ENCODE results near the gene HMCN2. TPM values are rescaled to one million over a fixed set of nuclear protein-coding genes. Genes with fewer than 3 reads are reported as not detected.

The HMCN2 gene
- total and polyA plus RNA-seq, 2 donors (not counting 3 experiments of a cell fraction or from before 2014, with no cell fraction given): 0.04 to 0.24 TPM

DNA sequence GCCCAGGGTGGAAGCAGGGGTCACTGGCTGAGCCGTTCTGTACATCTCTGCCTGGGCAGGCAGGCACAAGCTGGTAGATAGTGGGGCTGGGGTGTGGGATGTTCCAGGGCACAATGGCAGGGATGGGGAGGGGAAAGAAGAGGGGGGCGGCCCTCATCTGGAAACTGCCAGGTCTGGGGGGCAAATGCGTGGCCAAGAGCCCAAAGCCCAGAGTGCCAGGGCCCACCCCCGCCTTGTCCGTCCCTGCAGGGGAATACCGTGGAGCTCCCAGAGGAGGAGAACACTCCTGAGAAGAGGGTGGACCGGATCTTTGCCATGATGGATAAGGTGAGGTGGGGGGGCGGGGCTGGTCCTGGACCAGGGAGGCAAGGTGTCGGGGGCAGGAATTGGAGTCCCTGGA, 42.7 kb upstream of the HMCN2 start:
- no peak overlapping the region for H3K4me2 ChIP-seq (ENCODE audit: insufficient read depth, low read length)
- no peak overlapping the region for H3K27ac ChIP-seq (ENCODE audit: insufficient read depth, low read depth, low read length)
- FAIRE-seq: no peak
- no peaks in the 10 kb centered on the region for H3K9me1 ChIP-seq (replicated peaks; ENCODE audit: control insufficient read depth, extremely low read depth, insufficient read depth, low read length)
- H2AFZ ChIP-seq (ENCODE audit: low read depth, low read length): no peak overlapping the region
- H3K9ac ChIP-seq (replicated peaks; ENCODE audit: extremely low read depth, insufficient read depth, low read length): no peak overlapping the region
- DNase-seq (ENCODE audit: low read depth, low spot score): no peak
- BruUV-seq (replicated peaks): no TSS peak
- H3K4me3 ChIP-seq (replicated peaks in 1 of 3; ENCODE audit: insufficient read depth in 1 of 3, low read depth in 1 of 3, low read length in 3 of 3): no peak overlapping the region
- H3K79me2 ChIP-seq (ENCODE audit: control insufficient read depth, insufficient read depth, low read length): no peaks in the 10 kb centered on the region
- no peaks in the 10 kb centered on the region for H4K20me1 ChIP-seq (replicated peaks; ENCODE audit: control insufficient read depth, extremely low read depth, insufficient read depth, low read length)
- CTCF ChIA-PET: interaction anchor here (1.3 kb wide), 1 partner anchor 13 kb away, joined by 8 read pairs; no protein-coding TSS in a partner anchor
- no peaks in the 10 kb centered on the region for H3K9me3 ChIP-seq (replicated peaks; ENCODE audit: control insufficient read depth, insufficient read depth, low read length)
- dilution Hi-C loops (cut with MboI; ENCODE audit: extremely low pct_ligation_motif_present, low sequenced_read_pairs): no loop called here
- H3K4me1 ChIP-seq (ENCODE audit: control insufficient read depth, extremely low read depth, insufficient read depth, low read length): no peaks in the 10 kb centered on the region
- peaks cover 1 to 7% of the 10 kb centered on the region in 2 experiments for H3K36me3 ChIP-seq (ENCODE audit: control insufficient read depth in 2 of 2, extremely low read depth in 1 of 2, insufficient read depth in 2 of 2, low read length in 2 of 2)
- H3K27me3 ChIP-seq (ENCODE audit: control insufficient read depth in 2 of 2, insufficient read depth in 2 of 2, low read length in 2 of 2): no peaks in the 10 kb centered on the region
- TF ChIP-seq, protein P1, sequence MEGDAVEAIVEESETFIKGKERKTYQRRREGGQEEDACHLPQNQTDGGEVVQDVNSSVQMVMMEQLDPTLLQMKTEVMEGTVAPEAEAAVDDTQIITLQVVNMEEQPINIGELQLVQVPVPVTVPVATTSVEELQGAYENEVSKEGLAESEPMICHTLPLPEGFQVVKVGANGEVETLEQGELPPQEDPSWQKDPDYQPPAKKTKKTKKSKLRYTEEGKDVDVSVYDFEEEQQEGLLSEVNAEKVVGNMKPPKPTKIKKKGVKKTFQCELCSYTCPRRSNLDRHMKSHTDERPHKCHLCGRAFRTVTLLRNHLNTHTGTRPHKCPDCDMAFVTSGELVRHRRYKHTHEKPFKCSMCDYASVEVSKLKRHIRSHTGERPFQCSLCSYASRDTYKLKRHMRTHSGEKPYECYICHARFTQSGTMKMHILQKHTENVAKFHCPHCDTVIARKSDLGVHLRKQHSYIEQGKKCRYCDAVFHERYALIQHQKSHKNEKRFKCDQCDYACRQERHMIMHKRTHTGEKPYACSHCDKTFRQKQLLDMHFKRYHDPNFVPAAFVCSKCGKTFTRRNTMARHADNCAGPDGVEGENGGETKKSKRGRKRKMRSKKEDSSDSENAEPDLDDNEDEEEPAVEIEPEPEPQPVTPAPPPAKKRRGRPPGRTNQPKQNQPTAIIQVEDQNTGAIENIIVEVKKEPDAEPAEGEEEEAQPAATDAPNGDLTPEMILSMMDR (IDR thresholded peaks at IDR 0.05; ENCODE audit: extremely low read depth in 1 of 2, insufficient read depth in 1 of 2, low read depth in 1 of 2, low read length in 2 of 2): no peak
- TF ChIP-seq POLR2AphosphoS5 (IDR thresholded peaks at IDR 0.05; ENCODE audit: insufficient read depth, low read depth, low read length): no peak
- no peak for TF ChIP-seq POLR2A (IDR thresholded peaks at IDR 0.05; ENCODE audit: low read depth, low read length)
- TF ChIP-seq, protein P2, sequence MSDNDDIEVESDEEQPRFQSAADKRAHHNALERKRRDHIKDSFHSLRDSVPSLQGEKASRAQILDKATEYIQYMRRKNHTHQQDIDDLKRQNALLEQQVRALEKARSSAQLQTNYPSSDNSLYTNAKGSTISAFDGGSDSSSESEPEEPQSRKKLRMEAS (IDR thresholded peaks at IDR 0.05; ENCODE audit: insufficient read depth, insufficient read length): no peak
- TF ChIP-seq GATA2 (IDR thresholded peaks at IDR 0.05; ENCODE audit: insufficient read depth, insufficient read length, low read depth, low read length): no peak
- TF ChIP-seq FOS (IDR thresholded peaks at IDR 0.05; ENCODE audit: borderline replicate concordance, insufficient read depth, low read length): no peak
- no peak for TF ChIP-seq EZH2 (IDR thresholded peaks at IDR 0.05; ENCODE audit: borderline replicate concordance, low read depth, low read length, severe bottlenecking)
- TF ChIP-seq MYC (IDR thresholded peaks at IDR 0.05; ENCODE audit: low read depth, low read length): no peak
- no peak for TF ChIP-seq JUN (IDR thresholded peaks at IDR 0.05; ENCODE audit: borderline replicate concordance, insufficient read depth, insufficient read length, low read depth)
- intact Hi-C loops (cut with micrococcal nuclease): no loop called here
- POLR2A ChIA-PET: no interaction called here
